HL-60 (cell line): Measurements from ENCODE around the gene PSME3.

Experiments
- CTCF ChIP-seq: IDR thresholded peaks from one replicate; pipeline ENCODE4 v1.5.1; 2011; ENCODE audit warnings: low read length, control low read depth, inconsistent platforms; ENCODE audit not compliant: insufficient read depth
- POLR2AphosphoS5 ChIP-seq: IDR thresholded peaks from 2 replicates; pipeline ENCODE4 v1.6.1; 2012; ENCODE audit warnings: low read depth
- REST ChIP-seq: IDR thresholded peaks from 2 replicates; pipeline ENCODE4 v1.6.1; 2012; ENCODE audit warnings: low read depth; ENCODE audit not compliant: insufficient replicate concordance
- SPI1 ChIP-seq: IDR thresholded peaks from 2 replicates; pipeline ENCODE4 v1.6.1; 2012; ENCODE audit warnings: low read depth, mild to moderate bottlenecking, borderline replicate concordance

- TF ChIP-seq CTCF (no peak), POLR2AphosphoS5 (no peak), SPI1 (no peak), REST (no peak)
These were observed 28.3 kb upstream of the PSME3 start for GRCh38 chr17:42804918-42805367.
